COLO668 (cell line): ENCODE results near the gene ARL6IP5.

Experiments used
- DNase-seq: peaks from one replicate; lab custom pipeline; 2025; ENCODE audit not compliant: unreplicated experiment; lab: John Stamatoyannopoulos, UW

ARL6IP5 gene

DNA sequence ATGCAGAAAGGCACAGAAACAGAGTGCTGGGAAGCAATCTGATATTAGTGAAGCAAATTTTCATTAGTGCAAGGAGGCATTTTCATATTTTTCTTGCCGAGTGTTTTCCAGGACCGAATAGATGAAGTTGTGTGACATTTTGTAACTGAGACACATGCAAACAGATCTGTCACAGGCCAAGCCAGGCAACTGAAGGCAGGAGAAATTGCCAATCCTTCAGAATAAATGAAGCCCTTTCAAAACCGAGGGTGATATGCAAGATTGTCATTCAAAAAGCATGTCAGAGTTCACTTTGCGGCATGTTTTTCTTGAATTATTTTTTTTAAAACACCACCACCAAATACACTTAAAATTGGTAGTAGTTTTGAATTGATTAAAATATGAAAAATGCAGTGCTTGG, 31.4 kb downstream of the ARL6IP5 start:
- no peak for DNase-seq

DNA sequence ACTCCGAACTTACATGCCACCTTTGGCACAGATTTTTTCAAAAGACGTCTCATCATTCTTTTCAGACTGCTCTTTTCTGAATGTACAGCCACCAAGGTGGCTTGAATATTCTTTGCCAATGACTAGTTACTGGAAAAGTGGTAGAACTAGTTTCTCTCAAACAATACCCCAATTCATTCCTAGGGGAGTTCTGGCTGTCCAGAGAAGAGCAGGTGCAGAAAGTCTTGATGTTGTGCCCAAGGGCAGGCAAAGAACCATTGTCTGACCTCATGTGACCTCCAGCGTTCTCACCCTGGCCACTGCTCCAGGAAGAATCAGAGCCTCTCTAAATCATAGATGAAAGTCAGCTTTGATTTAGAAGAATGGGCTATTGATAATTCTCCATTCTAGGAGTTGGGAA, 32.2 kb downstream of the ARL6IP5 start:
- DNase-seq, result no peak

DNA sequence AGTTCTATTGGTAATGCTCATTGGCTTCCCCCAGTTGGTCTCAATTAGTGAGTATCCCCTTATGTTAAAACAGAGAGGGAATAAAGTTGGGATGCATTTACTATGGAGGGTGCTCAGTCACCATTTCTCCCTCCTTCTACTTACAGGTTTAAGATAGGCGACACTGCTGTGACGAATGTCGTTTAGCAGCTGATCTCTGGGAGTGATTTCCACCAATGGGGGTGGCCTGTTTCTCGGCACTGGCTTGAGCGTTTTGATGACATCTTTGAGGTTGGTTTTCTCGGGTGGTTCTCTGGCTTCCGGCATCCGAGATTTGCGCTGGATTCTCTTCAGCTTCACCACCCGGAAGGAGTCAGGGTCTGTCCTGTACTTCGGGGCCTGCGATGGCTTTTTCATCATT, 33.8 kb downstream of the ARL6IP5 start:
- no peak for DNase-seq

DNA sequence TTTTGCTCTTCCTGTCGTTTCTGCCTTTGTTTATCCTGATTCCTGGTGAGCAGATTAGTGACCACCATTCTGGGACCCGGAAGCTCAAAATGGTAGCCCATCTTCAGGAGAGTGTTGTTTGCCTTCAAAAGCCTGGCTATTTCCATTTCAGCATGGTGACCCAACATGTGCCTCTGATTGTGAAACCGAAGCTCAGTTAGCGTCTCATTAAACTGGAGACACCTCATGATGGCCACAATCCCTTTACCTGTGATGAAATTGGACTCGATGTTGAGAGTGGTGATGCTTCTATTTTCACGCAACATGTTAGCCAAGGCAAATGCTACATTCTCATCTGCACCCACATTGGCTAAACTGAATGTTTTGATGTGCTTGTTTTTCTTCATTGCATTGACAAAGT, 34.4 kb downstream of the ARL6IP5 start:
- DNase-seq, result no peak

DNA sequence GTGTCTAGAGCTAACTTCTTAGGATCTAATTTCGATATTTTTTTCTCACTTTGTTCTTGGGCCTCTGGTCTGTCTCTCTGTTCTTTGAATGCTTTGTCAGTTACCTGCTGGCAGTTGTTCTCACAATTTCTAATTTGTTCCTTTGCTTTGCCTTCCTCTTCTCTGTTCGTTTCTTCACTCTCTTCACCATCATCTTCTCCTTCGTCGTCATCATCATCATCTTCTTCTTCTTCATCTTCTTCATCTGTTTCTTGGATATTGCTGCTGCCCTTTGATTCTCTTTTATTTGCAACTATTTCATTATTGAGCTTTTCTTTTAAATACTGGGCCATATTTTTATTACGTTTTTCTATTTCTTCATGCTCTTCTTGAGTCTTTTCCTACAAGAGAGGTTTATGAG, 34.9 kb downstream of the ARL6IP5 start:
- no peak for DNase-seq

DNA sequence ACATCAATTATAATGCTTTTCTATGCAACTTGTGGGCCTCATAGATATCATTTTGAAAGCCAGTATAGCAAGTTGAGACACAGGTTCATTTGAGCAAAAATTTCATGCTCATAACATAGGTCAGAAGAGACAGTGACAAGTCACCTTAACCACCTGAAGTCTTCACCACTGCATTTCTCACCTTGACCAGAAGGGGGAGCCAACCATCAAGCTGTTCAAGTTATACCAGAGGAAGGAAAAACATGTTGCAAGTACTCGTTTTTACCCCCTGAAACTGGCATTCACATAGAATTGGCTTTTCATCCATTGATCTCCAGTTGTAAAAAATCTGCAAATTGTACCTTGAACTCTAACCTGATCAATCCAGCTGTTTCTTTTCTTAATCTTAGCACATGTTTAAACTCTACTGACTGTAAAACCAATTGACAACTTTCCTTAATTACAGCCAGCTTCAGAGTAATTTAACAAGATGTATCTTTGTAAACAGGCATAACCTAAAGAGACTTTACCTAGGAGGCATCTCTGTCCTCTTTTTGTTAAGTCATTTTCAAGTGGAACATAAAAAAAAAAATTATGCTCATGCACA, 36.2 kb downstream of the ARL6IP5 start:
- DNase-seq, result peak; percentile 50

DNA sequence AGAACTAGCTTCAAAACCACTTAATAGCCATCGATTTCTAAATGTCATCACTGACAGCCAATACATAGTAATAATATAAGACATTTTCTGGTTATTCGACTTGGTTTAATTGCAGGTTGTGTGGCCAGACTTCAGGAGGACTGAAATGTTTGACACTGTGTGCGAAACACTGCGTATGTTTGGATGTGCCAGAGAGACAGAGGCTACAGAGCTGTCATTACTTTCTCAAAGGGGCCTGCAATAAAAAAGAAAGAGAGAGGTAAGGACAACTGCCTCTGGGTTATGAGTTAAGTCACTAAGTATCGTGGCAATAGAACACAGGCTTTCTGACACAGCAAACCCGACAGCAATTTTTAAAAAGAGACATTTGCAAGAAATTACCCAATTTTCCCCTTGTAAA, 36.8 kb downstream of the ARL6IP5 start:
- DNase-seq, result no peak

DNA sequence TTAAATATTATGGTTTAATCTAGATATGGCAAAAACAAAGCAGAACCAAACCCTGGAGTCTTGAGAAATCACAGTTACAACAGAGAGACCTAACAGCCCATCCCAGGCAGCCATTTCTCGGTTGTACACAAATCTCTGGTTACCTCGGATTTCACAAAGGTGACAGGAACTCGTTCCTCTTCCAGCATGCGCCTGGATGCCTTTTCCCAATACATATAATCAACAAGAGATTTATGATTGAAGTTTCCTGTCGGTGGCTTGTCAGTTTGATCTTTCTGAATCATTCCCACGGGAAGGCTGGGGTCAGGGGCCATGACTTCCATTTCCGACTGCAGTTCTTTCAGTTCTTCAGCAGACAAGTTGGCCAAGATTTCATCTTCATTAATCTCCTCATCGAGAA, 37.2 kb downstream of the ARL6IP5 start:
- DNase-seq, result no peak

DNA sequence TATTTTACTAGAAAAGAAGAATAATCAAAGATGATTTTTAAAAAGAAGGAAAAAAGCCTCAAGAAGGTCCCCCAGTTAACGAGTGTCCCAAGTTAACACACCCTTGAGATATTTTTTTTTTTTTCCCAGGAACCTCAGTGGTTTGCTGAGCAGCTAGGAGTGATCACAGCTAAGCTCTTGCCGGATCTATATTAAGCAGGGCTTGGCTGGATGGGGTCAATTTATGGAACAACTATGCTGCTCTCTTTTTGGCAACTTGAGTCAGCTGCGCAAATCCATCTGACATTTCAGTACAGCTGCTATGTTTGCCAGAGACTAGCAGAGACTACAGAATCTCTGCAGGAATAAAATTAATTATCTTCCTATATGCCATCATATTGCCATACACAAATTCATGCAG, 37.7 kb downstream of the ARL6IP5 start, which contains the start of gene LMOD3:
Gene LMOD3, minus strand, starts transcription at position 193 of the 400 bp plus-strand sequence. CDS start 209 bp downstream, outside the sequence.
- no peak for DNase-seq

DNA sequence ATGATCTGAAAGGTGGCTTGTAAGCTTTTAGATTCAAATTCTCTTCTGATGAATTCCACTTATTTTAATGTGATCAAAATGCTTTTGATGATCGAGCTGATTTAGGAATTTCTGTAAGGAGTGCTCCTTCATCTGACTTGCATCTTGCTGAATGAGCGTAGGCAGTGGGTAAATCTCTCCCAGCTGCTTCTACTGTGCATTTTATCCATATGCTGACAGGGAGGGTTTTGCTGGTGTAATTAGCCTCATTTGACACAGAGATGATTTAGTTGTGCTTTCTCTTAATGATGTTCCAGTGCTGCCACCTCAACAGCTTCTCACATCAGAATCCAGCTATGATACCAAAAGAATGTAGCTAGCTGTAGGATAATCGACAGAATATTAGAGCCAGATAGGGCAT, 41.5 kb downstream of the ARL6IP5 start:
- DNase-seq, result no peak

DNA sequence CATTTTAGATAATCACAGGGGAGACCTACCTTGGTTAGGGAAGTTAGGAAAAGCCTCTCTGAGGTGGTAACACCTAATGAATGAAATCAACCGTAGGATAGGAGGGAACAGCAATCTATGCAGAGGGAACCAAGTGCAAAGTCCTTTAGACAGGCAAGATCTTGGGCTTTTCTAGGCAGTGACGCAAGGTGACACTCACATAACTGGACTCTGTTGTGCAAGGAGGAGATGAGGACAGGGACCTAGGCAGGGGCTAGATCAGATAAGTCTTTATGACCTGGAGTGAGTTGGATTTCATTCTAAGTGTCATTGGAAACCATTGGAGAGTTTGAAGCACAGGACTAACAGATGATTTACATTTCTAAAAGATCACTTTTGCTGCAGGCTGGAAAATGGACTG, 42.3 kb downstream of the ARL6IP5 start:
- DNase-seq, result no peak

DNA sequence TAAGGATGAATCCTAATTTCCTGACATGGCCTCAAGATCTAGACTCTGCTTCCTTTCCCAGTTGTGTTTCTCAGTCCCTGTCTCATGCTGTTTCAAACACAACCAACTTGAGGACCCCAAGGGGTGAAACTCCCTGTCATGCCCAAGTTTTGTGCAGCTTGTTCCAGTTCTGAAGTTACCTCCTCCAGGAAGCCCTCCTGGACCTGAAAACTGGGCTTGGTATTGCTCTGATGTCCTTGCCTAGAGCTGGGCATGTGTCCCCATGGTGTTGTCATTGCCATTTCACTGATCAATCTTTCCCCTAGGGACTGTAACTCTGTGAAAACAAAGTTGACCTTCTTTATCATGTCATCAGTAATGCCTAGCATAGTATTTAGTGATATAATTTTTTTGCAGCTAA, 43.8 kb downstream of the ARL6IP5 start:
- no peak for DNase-seq

DNA sequence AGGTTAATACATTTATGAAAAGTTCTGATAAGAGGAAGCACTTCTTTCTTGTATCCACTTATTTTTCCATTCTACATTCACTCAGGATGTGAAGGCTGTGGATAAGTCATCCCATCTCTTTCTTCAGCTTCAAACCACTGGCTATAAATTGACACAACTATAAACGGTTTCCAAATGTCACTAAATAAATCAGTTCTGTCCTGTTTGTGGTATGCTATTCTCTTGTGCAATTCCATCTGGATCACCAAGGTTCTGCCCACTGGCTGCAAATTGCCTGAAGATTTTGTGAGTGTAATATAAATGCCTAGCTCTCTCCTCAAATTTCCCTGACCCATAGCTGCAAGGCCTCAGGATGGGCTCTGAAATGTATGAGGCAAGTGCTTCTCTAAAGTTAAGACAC, 44.8 kb downstream of the ARL6IP5 start:
- no peak for DNase-seq

DNA sequence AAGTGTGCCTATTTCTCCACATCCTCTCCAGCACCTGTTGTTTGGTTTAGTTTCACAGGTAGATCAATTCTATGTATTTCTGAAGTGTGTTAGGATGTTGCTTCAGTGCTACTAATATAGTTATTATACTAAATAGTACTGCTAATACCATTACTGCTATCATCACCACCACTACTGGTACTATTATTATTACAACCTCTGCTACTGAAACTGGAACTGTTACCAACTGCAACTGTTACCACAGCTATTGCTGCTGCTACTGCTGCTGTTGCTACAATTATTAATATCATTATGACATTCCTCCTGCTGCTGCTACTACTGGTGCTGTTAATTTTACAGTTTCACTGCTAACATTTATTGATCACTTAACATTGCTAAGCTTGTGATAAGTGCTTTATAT, 46.0 kb downstream of the ARL6IP5 start:
- DNase-seq, result no peak

DNA sequence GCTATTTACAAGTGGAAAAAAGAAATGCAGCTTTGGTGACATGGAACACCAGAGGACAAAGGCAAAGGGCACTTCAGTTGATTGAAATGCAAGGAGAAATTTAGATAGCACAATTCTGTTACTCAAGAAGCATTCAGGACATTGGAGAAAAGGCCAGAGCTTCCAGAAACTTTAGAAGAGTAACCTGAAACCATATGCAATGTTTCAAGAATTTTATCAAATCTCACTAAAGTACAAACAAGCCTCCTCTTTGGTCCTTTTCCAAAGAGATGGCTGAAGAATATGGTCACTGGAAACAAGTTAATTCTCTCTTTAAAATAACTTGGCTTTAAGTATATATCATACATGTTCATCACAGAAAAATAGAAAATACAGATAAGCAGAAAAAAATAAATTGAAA, 52.3 kb downstream of the ARL6IP5 start:
- no peak for DNase-seq

DNA sequence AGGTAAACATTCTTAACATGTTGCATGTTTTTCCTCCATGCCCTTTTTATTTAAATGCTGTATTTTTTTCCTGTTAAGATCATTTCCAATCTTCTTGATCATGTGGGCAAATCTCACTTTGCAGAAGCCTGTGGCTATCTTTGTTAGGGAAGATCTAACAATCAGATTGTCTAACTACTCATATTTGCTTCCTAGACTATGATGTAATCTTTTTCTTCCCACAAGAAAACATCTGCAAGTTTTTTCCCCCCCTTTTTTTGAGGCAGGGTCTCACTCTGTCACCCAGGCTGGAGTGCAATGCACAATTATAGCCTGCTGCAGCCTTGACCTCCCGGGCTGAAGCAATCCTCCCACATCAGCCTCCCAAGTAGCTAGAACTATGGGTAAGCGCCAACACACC, 52.7 kb downstream of the ARL6IP5 start:
- DNase-seq, result no peak

DNA sequence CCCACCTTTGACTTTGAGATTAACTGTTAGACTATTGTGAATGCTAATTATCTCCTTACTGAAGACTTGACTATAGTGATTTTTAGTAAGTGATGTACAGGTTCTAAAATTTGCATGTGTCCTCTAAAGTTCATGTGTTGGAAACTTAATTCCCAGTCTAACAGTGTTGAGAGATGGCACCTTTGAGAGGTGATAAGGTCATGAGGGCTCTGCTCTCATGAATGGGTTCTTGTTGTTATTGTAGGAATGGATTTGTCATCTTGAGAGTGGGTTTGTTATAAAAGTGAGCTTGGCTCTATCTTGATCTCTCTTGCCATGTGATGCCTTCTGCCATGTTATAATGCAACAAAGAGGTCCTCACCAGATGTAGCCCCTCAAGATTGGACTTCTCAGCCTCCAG, 56.6 kb downstream of the ARL6IP5 start:
- no peak for DNase-seq

DNA sequence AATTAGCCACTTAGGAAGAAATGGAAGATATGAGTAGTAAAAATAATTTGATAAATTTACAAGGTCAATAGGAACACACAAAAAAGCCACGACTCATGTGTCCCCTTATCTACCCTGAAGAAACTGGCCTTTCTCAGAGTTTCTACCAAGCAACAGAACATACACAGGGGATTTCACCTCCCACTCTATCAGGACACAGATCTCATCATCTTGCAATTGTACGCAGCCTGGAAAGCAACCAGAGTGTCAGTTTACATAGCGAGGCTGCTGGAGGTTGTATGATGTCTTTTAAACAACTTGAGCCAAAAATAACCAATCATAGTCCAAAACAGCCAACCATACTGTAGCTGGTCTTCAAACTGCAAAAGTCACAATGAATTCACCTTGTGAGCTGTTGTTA, 57.4 kb downstream of the ARL6IP5 start:
- DNase-seq, result no peak

DNA sequence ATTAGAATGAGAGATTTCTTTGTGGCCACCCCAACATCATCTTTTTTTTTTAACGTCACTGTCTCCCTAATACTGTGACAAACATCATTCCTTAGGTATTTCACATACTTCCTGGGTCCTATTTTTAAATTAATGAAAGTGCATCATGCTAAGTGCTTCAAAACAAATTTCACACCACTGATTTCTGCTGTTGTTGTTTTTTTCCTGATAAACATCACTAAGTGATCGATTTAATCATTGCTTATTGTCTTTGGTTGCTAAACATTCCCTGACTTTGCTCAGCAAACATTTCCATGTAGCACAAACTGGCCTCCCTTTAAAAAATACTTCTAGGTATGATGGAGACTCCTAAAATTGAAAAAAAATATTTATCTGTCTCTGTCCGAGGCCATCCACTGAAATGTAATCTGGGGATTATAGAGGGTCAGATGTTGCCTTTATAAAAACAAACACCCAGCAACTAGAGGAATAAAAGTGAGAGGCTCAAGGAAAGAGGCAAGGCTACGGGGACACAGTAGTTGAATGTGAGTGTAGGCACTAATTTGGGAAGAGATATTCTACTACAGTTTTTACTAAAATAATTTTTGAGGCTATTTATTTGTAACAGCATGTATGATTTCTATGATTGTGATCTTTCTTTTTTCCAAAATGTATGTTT, 58.2 kb downstream of the ARL6IP5 start:
- DNase-seq, result no peak

DNA sequence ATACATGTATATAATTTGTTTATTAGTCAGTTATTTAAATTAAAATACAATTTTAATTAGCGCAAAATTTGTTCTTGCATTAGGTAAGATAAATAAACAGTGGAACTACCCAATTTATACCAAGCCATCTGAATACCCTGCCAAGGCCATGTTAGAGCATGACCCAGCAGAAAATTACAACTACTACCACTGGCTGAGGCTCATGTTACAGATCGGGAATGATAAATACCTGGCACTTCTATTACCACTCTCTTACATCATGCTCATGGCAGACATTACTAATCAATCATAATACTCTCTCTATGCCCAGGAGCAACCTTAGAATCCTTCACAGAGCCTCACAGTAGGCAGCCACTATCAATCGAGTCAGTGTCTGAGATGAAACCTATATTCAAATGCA, 58.9 kb downstream of the ARL6IP5 start:
- no peak for DNase-seq

DNA sequence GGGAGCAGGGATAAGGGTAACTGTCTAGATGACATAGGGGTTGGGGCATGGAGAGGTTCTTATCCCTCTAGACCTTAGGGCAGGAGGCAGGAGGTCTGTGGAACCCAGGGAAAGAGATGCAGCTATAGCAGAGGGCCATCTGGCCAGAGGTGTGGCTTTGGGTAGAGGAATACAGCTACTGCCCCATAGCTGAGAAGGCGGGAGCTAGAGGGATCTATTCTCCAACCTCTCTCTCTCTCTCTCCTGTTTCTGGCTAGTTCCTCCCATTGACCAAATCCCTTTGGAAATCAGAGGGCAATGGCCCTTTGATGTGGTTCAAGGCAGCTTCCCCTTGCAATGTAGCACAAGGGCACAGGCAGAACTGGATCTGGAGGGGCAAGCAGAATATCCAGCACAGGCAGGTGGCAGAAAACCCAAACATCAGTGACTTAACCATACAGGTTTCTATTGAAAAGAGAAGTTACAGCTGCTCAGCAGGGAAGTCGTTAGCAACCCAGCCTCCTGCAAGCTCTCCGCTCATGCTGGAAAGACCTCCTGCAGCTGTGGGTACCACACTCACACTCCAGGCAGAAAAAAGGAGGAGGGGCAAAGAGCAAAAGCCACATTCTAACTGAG, 60.0 kb downstream of the ARL6IP5 start:
- DNase-seq, result no peak

DNA sequence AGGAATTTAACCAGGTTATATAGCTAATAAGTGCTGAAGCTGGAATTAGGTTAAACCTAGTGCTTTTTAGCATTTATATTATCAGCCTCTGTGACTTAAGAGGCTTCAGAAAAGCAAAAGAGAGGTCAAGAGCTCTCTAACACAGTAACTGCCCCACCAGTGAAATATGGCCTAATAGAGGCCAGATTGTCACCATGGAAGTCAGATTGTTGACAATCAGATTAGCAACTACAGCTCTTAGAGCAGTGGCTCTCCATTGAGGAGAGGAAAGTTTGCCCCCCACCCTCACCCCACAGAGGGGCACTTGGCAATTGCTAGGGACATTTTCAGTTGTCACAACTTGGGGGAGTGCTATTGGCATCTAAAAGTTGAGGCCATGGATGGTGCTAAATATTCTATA, 61.0 kb downstream of the ARL6IP5 start:
- no peak for DNase-seq

DNA sequence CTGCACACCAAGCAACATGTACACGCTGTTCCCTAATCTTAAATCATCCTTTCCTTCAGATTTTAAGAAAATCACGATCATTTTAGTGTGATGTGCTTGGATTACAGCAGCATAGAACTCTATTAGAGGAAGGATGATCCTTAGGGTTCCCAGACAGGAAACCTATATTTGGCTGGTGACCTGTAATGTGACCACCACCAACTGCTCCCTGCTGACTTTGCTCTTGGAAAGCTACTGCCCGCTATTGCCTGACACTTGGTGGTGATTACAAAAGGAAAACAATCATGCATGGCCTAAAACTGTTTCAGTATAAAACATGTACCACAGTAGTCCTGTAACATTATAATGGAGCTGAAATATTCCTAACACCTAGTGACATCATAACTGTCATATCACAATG, 64.8 kb downstream of the ARL6IP5 start:
- no peak for DNase-seq
